Keratinocyte (primary cell): ENCODE data around the gene TSFM.

Source experiments
- CTCF ChIP-seq, 3 experiments: IDR thresholded peaks in 1 of 3; conservative IDR thresholded peaks in 1 of 3; optimal IDR thresholded peaks in 1 of 3; 2 replicates in 2 of 3; 3 replicates in 1 of 3; pipeline versions ENCODE3 to v1.5.1; 2011; ENCODE audit warnings: low read length in 3 of 3, mild to moderate bottlenecking in 3 of 3, moderate library complexity in 2 of 3, control low read depth in 1 of 3, inconsistent platforms in 1 of 3; ENCODE audit not compliant: insufficient read depth in 2 of 3; ENCODE audit errors: extremely low read depth in 1 of 3
- EZH2 ChIP-seq: IDR thresholded peaks from one replicate; pipeline ENCODE4 v1.6.1; 2012; ENCODE audit warnings: inconsistent platforms, mild to moderate bottlenecking, low read length, moderate library complexity

GRCh38 chr12:57759360-57759980, 23.1 kb upstream of the TSFM start:
- peak; percentile 58 to 79 (median 59) for TF ChIP-seq CTCF (optimal IDR thresholded peaks at IDR 0.05 in 1 of 3, IDR thresholded peaks at IDR 0.05 in 1 of 3, conservative IDR thresholded peaks at IDR 0.05 in 1 of 3; ENCODE audit: extremely low read depth in 1 of 3, insufficient read depth in 2 of 3, low read length in 3 of 3)
- no peak for TF ChIP-seq EZH2
